ENCODE data around the gene MLXIP.

The MLXIP gene

DNA sequence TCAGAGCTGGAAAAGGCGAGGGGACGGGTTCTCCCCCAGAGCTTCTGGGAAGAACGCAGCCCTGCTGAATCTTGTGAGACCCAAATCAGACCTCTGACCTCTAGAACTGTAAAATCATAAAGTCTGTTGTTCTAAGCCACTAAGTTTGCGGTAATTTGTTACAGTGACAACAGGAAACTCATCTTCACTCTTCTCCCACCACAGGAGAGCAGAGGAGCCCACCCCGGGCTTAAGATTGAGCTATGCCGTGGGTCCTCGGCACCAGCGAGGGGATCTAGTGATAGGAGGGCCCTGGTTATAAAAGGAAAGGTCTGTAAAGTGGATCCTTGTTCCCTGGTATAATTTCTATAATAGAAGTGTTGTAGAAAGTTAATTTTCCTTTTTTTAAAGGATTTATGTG lies 7.6 kb downstream of the MLXIP start:
- no peaks in the 10 kb centered on the region for H3K9me2 ChIP-seq (replicated peaks; ENCODE audit: insufficient read depth, low read length)
- H4K20me1 ChIP-seq (ENCODE audit: low read depth, low read length) = no peaks in the 10 kb centered on the region
- no peak overlapping the region for H2AFZ ChIP-seq (ENCODE audit: low read depth, low read length, severe bottlenecking)
- H3K27me3 ChIP-seq (ENCODE audit: low read length) = no peaks in the 10 kb centered on the region
- H3K9me3 ChIP-seq (ENCODE audit: insufficient read depth, low read length) = no peaks in the 10 kb centered on the region
- TF ChIP-seq, protein P1, sequence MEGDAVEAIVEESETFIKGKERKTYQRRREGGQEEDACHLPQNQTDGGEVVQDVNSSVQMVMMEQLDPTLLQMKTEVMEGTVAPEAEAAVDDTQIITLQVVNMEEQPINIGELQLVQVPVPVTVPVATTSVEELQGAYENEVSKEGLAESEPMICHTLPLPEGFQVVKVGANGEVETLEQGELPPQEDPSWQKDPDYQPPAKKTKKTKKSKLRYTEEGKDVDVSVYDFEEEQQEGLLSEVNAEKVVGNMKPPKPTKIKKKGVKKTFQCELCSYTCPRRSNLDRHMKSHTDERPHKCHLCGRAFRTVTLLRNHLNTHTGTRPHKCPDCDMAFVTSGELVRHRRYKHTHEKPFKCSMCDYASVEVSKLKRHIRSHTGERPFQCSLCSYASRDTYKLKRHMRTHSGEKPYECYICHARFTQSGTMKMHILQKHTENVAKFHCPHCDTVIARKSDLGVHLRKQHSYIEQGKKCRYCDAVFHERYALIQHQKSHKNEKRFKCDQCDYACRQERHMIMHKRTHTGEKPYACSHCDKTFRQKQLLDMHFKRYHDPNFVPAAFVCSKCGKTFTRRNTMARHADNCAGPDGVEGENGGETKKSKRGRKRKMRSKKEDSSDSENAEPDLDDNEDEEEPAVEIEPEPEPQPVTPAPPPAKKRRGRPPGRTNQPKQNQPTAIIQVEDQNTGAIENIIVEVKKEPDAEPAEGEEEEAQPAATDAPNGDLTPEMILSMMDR (IDR thresholded peaks at IDR 0.05; ENCODE audit: insufficient read depth, low read length, poor library complexity, severe bottlenecking) = no peak
- TF ChIP-seq EZH2phosphoT487 (conservative IDR thresholded peaks at IDR 0.05; ENCODE audit: low read length) = no peak
- H3K36me3 ChIP-seq (ENCODE audit: low read length) = no peaks in the 10 kb centered on the region
- H3K79me2 ChIP-seq (ENCODE audit: insufficient read depth, low read length) = peaks cover 83% of the 10 kb centered on the region
- no peak overlapping the region for H3K4me3 ChIP-seq (ENCODE audit: insufficient read depth, low read length, poor library complexity, severe bottlenecking)
- peaks cover 15% of the 10 kb centered on the region for H3F3A ChIP-seq (ENCODE audit: insufficient read depth)
- H3K9ac ChIP-seq (ENCODE audit: low read length) = no peak overlapping the region
- H3K4me2 ChIP-seq (ENCODE audit: low read depth, low read length, poor library complexity, severe bottlenecking) = no peak overlapping the region
- no peak overlapping the region for H3K27ac ChIP-seq (ENCODE audit: low read depth, low read length)

DNA sequence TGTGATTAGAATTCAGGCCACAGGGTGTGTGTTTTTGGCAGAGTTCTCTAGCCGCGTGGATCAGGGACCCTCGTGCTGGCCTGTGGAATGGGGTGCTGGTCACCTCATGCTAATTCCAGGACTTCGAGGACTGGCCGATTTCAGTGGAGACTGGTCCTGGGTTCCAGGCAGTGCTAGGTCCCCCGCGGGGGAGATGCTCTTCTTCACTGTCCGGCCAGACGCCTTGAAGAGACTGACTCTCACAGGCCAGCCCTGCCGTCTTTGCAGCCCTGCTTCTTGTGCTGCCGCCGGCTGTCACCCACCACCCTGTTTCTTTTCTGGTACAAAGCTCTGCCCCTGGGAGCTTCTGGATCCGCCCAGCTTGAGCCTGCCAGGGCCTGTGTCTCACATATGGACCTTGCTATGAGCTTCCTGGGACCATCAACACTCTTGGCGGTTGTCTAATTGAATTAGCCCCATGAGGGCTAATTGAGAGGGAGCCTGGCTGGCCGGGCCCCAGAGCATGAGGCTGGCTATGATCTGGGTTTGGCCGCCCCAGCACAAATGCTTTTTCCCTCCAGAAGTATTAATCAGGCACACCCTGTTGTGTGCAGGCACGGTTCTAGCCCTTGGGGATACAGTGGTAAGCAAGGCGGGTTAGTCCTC lies 8.2 kb downstream of the MLXIP start:
- Histone ChIP-seq H3K9me3 (ENCODE audit: insufficient read depth, low read length) (no peaks in the 10 kb centered on the region), H3F3A (ENCODE audit: insufficient read depth) (peaks cover 11% of the 10 kb centered on the region), H3K79me2 (ENCODE audit: insufficient read depth, low read length) (peaks cover 83% of the 10 kb centered on the region), H3K9me2 (replicated peaks; ENCODE audit: insufficient read depth, low read length) (no peaks in the 10 kb centered on the region), H3K27ac (ENCODE audit: low read depth, low read length) (no peak overlapping the region), H3K4me3 (ENCODE audit: insufficient read depth, low read length, poor library complexity, severe bottlenecking) (no peak overlapping the region), H3K27me3 (ENCODE audit: low read length) (no peaks in the 10 kb centered on the region), H3K9ac (ENCODE audit: low read length) (no peak overlapping the region), H4K20me1 (ENCODE audit: low read depth, low read length) (no peaks in the 10 kb centered on the region), H3K4me2 (ENCODE audit: low read depth, low read length, poor library complexity, severe bottlenecking) (no peak overlapping the region), H3K36me3 (ENCODE audit: low read length) (no peaks in the 10 kb centered on the region), H2AFZ (ENCODE audit: low read depth, low read length, severe bottlenecking) (no peak overlapping the region)
- no peak for TF ChIP-seq EZH2phosphoT487 (conservative IDR thresholded peaks at IDR 0.05; ENCODE audit: low read length)

DNA sequence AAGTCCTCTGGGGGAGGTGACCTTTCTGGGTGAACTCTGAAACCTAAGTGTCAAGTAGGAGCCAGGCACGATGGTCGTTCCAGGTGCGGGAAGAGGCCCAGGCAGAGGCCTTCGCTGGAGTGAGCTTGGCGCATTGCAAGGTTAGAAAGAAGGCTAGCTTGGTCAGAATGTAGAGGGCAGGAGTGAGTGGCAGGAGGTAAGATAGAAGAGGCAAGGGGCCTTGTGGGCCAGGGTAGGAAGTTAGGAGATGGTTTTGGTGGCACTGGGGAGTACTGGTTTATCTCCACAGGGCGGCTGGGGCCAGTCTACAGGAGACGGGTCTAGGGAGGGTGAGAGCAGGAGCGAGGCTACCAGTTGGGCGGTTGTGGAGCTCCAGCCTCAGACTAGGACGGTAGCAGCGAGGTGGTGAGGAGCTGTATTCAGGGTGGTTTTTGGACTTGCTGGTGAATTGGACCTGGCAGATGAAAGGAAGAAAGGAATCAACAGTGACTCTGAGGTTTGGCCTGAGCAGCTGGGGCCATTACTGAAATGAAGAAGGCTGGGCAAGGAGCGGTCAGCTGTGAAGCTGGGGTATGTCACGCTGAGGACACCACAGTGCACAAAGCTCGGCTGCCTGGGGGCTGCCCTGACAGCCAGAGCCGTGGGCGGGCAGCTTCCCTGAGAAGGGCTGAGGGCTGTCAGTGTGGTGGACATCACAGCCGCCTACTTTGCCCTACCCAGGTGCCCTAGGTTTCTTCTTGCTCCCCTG lies 9.0 kb downstream of the MLXIP start:
- Histone ChIP-seq H3K4me2 (ENCODE audit: low read depth, low read length, poor library complexity, severe bottlenecking) (no peak overlapping the region), H3K79me2 (ENCODE audit: insufficient read depth, low read length) (peaks cover 83% of the 10 kb centered on the region), H3K4me3 (ENCODE audit: insufficient read depth, low read length, poor library complexity, severe bottlenecking) (no peak overlapping the region), H3K9me3 (ENCODE audit: insufficient read depth, low read length) (no peaks in the 10 kb centered on the region), H3K9me2 (replicated peaks; ENCODE audit: insufficient read depth, low read length) (no peaks in the 10 kb centered on the region), H3F3A (ENCODE audit: insufficient read depth) (peaks cover 2% of the 10 kb centered on the region; the same call in 1 of the 2 replicates), H3K27ac (ENCODE audit: low read depth, low read length) (no peak overlapping the region), H4K20me1 (ENCODE audit: low read depth, low read length) (no peaks in the 10 kb centered on the region), H3K36me3 (ENCODE audit: low read length) (no peaks in the 10 kb centered on the region), H3K27me3 (ENCODE audit: low read length) (no peaks in the 10 kb centered on the region), H2AFZ (ENCODE audit: low read depth, low read length, severe bottlenecking) (no peak overlapping the region), H3K9ac (ENCODE audit: low read length) (no peak overlapping the region)
- TF ChIP-seq EZH2phosphoT487 (conservative IDR thresholded peaks at IDR 0.05; ENCODE audit: low read length) = no peak
- TF ChIP-seq, protein P1 (IDR thresholded peaks at IDR 0.05; ENCODE audit: insufficient read depth, low read length, poor library complexity, severe bottlenecking) = no peak
